Measurements from ENCODE around the gene SYK. TPM values are rescaled to one million over a fixed set of nuclear protein-coding genes. Genes with fewer than 3 reads are reported as not detected.

The SYK gene
- total and polyA plus RNA-seq, 8 donors: 2.2 to 34.4 (median 18.9) TPM

DNA sequence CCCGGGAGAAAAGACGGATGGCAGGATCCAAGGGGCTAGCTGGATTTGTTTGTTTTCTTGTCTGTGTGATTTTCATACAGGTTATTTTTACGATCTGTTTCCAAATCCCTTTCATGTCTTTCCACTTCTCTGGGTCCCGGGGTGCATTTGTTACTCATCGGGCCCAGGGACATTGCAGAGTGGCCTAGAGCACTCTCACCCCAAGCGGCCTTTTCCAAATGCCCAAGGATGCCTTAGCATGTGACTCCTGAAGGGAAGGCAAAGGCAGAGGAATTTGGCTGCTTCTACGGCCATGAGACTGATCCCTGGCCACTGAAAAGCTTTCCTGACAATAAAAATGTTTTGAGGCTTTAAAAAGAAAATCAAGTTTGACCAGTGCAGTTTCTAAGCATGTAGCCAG, 94.2 kb downstream of the SYK start:
- Histone ChIP-seq H3K4me3 (no peak overlapping the region), H3K27ac (no peak overlapping the region), H3K9me3 (no peaks in the 10 kb centered on the region), H3K36me3 (peaks cover 0 to 65% (median 29%) of the 10 kb centered on the region in 4 donors), H3K27me3 (no peaks in the 10 kb centered on the region), H3K4me1 (no peaks in the 10 kb centered on the region)
- TF ChIP-seq, protein P1, sequence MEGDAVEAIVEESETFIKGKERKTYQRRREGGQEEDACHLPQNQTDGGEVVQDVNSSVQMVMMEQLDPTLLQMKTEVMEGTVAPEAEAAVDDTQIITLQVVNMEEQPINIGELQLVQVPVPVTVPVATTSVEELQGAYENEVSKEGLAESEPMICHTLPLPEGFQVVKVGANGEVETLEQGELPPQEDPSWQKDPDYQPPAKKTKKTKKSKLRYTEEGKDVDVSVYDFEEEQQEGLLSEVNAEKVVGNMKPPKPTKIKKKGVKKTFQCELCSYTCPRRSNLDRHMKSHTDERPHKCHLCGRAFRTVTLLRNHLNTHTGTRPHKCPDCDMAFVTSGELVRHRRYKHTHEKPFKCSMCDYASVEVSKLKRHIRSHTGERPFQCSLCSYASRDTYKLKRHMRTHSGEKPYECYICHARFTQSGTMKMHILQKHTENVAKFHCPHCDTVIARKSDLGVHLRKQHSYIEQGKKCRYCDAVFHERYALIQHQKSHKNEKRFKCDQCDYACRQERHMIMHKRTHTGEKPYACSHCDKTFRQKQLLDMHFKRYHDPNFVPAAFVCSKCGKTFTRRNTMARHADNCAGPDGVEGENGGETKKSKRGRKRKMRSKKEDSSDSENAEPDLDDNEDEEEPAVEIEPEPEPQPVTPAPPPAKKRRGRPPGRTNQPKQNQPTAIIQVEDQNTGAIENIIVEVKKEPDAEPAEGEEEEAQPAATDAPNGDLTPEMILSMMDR (IDR thresholded peaks at IDR 0.05): no peak
- no peak for TF ChIP-seq EP300 (IDR thresholded peaks at IDR 0.05)
- TF ChIP-seq POLR2A (IDR thresholded peaks at IDR 0.05): no peak
- no peak for TF ChIP-seq POLR2AphosphoS5 (IDR thresholded peaks at IDR 0.05)
- DNase-seq: no peak
- WGBS, 5 donors: 72 to 92% (median 82%) methylated on average over 7 of the region's 7 CpGs
- intact Hi-C loops (cut with DNase I; ENCODE audit: low total_unique reads): no loop called here

DNA sequence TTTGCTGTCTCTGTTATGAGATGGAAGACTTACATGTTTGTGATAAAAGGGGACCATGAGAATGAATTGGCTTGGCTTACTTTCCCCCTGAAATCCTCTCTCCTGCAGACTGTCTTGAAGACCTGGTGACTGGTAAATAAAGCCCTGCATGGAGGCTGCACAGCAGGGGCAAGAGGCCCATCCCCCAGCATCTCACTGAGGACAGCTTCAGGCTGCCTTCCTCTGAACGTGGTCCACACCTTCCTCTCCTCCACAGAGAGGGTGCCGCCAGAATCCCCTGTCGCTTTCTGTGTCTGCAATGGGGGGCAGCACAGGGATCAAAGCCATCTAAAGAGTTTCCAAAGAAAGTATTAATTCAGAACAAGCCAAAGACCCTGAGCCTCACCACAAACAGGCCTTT, 94.6 kb downstream of the SYK start:
- no peak for TF ChIP-seq EP300 (IDR thresholded peaks at IDR 0.05)
- TF ChIP-seq, protein P1 (IDR thresholded peaks at IDR 0.05): no peak
- TF ChIP-seq POLR2A (IDR thresholded peaks at IDR 0.05): no peak
- TF ChIP-seq POLR2AphosphoS5 (IDR thresholded peaks at IDR 0.05): no peak
- Histone ChIP-seq H3K4me1 (no peaks in the 10 kb centered on the region), H3K4me3 (no peak overlapping the region), H3K9me3 (no peaks in the 10 kb centered on the region), H3K36me3 (peaks cover 0 to 65% (median 29%) of the 10 kb centered on the region in 4 donors), H3K27ac (no peak overlapping the region), H3K27me3 (no peaks in the 10 kb centered on the region)
- 70 to 83% (median 75%) methylated on average over 3 of the region's 3 CpGs for WGBS, 5 donors
- no peak for DNase-seq
- intact Hi-C loops (cut with DNase I; ENCODE audit: low total_unique reads): no loop called here

DNA sequence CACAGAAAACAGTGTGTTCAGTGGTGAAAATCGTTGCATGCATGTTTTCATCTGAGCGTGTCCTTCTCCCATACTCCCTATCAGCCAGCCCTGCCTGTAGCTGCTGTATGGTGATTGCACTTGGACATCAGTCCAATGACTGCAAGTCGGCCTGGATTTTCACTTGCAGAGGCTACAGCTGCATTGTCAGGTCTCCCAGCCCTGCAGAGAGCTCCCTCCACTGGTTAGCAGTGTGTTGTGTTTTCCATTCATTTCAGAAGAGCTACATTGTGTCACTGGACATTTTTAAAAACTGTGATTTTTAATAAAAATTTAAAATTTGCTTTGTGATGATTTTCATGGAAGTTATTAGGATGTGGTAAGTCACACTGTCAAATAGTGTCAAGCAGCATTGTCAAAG, 96.6 kb downstream of the SYK start:
- H3K4me1 ChIP-seq: no peaks in the 10 kb centered on the region
- no peak overlapping the region for H3K27ac ChIP-seq
- H3K9me3 ChIP-seq: peaks cover 0 to 7% (median 0%) of the 10 kb centered on the region in 4 donors
- no peak for DNase-seq
- no peak overlapping the region for H3K4me3 ChIP-seq
- intact Hi-C loops (cut with DNase I; ENCODE audit: low total_unique reads): no loop called here
- no peaks in the 10 kb centered on the region for H3K27me3 ChIP-seq
- WGBS, 5 donors: 63 to 79% (median 69%) methylated on average over 3 of the region's 3 CpGs
- no peak for TF ChIP-seq EP300 (IDR thresholded peaks at IDR 0.05)
- TF ChIP-seq POLR2A (IDR thresholded peaks at IDR 0.05): no peak
- no peak for TF ChIP-seq POLR2AphosphoS5 (IDR thresholded peaks at IDR 0.05)
- TF ChIP-seq, protein P1 (IDR thresholded peaks at IDR 0.05): no peak
- H3K36me3 ChIP-seq: peaks cover 0 to 50% (median 22%) of the 10 kb centered on the region in 4 donors

DNA sequence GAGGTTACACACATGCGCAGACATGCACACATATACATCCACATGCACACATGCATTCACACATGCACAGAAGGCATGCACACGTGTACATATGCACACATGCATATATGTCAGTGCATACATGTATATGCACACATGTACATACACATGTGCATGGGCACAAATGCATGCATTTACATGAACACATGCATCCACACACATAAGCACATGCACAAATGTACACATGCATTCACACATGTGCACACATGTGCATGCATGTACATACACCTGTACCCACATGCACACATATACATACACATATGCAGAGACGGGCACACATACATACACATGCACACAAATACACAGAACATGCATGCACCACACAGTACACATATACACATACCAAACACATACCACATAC, 97.7 kb downstream of the SYK start:
- no peaks in the 10 kb centered on the region for H3K27me3 ChIP-seq
- peaks cover 0 to 7% (median 0%) of the 10 kb centered on the region in 4 donors for H3K9me3 ChIP-seq
- no peaks in the 10 kb centered on the region for H3K4me1 ChIP-seq
- TF ChIP-seq, protein P1 (IDR thresholded peaks at IDR 0.05): no peak
- TF ChIP-seq POLR2AphosphoS5 (IDR thresholded peaks at IDR 0.05) (no peak), EP300 (IDR thresholded peaks at IDR 0.05) (no peak), POLR2A (IDR thresholded peaks at IDR 0.05) (no peak)
- intact Hi-C loops (cut with DNase I; ENCODE audit: low total_unique reads): no loop called here
- H3K4me3 ChIP-seq: no peak overlapping the region
- peaks cover 0 to 40% (median 13%) of the 10 kb centered on the region in 4 donors for H3K36me3 ChIP-seq
- no peak overlapping the region for H3K27ac ChIP-seq
- no peak for DNase-seq
- WGBS, 5 donors: 94 to 100% (median 96%) methylated on average over 3 of the region's 3 CpGs

Measured in stomach (tissue), 9 donors.